Right renal pelvis (tissue), 4 donors: ENCODE measurements around the gene ZFAND4. TPM values are rescaled to one million over a fixed set of nuclear protein-coding genes. Genes with fewer than 3 reads are reported as not detected.
"Not testable (repeated sequence)": the region's sequence is repeated elsewhere in the genome, so short reads cannot be mapped to it uniquely, and the experiment has no call there.

Source experiments
- DNase-seq, 4 donors: peaks; one replicate each; pipeline ENCODE4 v3.0.0-alpha.2; 2013; ENCODE audit warnings: low read depth in 4 of 4, low spot score in 3 of 4, missing footprints in 1 of 4
- polyA plus RNA-seq, 4 donors: library from polyadenylated mRNA; unstranded; fragments of 120-200 nt; gene quantifications; one replicate each; pipeline ENCODE4 v1.2.1, GENCODE V29; 2013; ENCODE audit not compliant: insufficient read length in 4 of 4

Gene ZFAND4
- 10 to 100 TPM; 11.7 to 16.2 (median 15.6) TPM for polyA plus RNA-seq

GRCh38 chr10:45672181-45673073 lies at the start of gene ZFAND4:
ZFAND4 (minus strand) TSS chr10:45672772; CDS start chr10:45663725, 9,047 bp downstream.
- DNase-seq, result peak; percentile 84 to 88 (median 86)

- not testable (repeated sequence) for DNase-seq
These were observed 48.9 kb upstream of the ZFAND4 start for GRCh38 chr10:45721503-45721902.

- not testable (repeated sequence) for DNase-seq
These were observed 45.1 kb upstream of the ZFAND4 start for GRCh38 chr10:45717642-45718041.

GRCh38 chr10:45717053-45717452 lies 44.5 kb upstream of the ZFAND4 start:
- DNase-seq, result not testable (repeated sequence)

GRCh38 chr10:45711223-45711622 lies 38.7 kb upstream of the ZFAND4 start:
- not testable (repeated sequence) for DNase-seq

GRCh38 chr10:45710200-45710796 lies 37.7 kb upstream of the ZFAND4 start:
- DNase-seq, result not testable (repeated sequence)

- not testable (repeated sequence) for DNase-seq
These were observed 5.9 kb upstream of the ZFAND4 start for GRCh38 chr10:45678467-45678866.

- DNase-seq, result no peak
These were observed 2.8 kb upstream of the ZFAND4 start for GRCh38 chr10:45675388-45675787.

- peak in 2 of 4 donors; percentile 4 to 5 for DNase-seq
These were observed 589 bp upstream of the ZFAND4 start for GRCh38 chr10:45673074-45673648.

- not testable (repeated sequence) for DNase-seq
These were observed 1.3 kb downstream of the ZFAND4 start for GRCh38 chr10:45671300-45671699.

- DNase-seq, result not testable (repeated sequence)
These were observed 2.7 kb downstream of the ZFAND4 start for GRCh38 chr10:45669897-45670296.

GRCh38 chr10:45660876-45661411 lies 11.6 kb downstream of the ZFAND4 start:
- no peak for DNase-seq

GRCh38 chr10:45657033-45657926 lies 15.3 kb downstream of the ZFAND4 start:
- no peak for DNase-seq

GRCh38 chr10:45655219-45655618 lies 17.4 kb downstream of the ZFAND4 start:
- DNase-seq, result no peak

GRCh38 chr10:45654753-45655141 lies 17.8 kb downstream of the ZFAND4 start:
- not testable (repeated sequence) for DNase-seq

- DNase-seq, result no peak
These were observed 19.1 kb downstream of the ZFAND4 start for GRCh38 chr10:45653454-45653853.

GRCh38 chr10:45652511-45652910 lies 20.1 kb downstream of the ZFAND4 start:
- no peak for DNase-seq

- DNase-seq, result no peak
These were observed 23.3 kb downstream of the ZFAND4 start for GRCh38 chr10:45649296-45649695.

- DNase-seq, result no peak
These were observed 25.5 kb downstream of the ZFAND4 start for GRCh38 chr10:45647118-45647517.
